CD14-positive monocyte (primary cell): Measurements from ENCODE around the gene MBP. TPM values are rescaled to one million over a fixed set of nuclear protein-coding genes. Genes with fewer than 3 reads are reported as not detected.

Source experiments
- DNase-seq, 3 donors: peaks; one replicate each; pipeline ENCODE4 v3.0.0-alpha.2; 2011 to 2022
- H2AFZ ChIP-seq: 2 replicates; pipeline ENCODE4 v1.6.0; 2012; ENCODE audit warnings: mild to moderate bottlenecking, low read depth, low read length, inconsistent platforms; ENCODE audit not compliant: insufficient read depth, poor library complexity, severe bottlenecking
- H3K27ac ChIP-seq, 2 donors: 1 replicate in 1 of 2; 2 replicates in 1 of 2; pipeline ENCODE4 v1.5.1; 2012 to 2013; ENCODE audit warnings: low read length in 2 of 2, control low read depth in 1 of 2, inconsistent platforms in 1 of 2, low read depth in 1 of 2, mild to moderate bottlenecking in 1 of 2
- H3K27me3 ChIP-seq, 2 donors: one replicate each; pipeline versions ENCODE4 v1.6.0 to v1.6.1; 2011 to 2013; ENCODE audit warnings: low read length in 2 of 2; ENCODE audit not compliant: control insufficient read depth in 2 of 2, insufficient read depth in 2 of 2
- H3K36me3 ChIP-seq, 2 donors: replicated peaks in 1 of 2; 1 replicate in 1 of 2; 2 replicates in 1 of 2; pipeline versions ENCODE4 v1.5.1 to v1.6.1; 2012 to 2013; ENCODE audit warnings: low read length in 2 of 2, control low read depth in 1 of 2, inconsistent platforms in 1 of 2, mild to moderate bottlenecking in 1 of 2; ENCODE audit not compliant: insufficient read depth in 2 of 2, control insufficient read depth in 1 of 2
- H3K4me1 ChIP-seq, 2 donors: 1 replicate in 1 of 2; 2 replicates in 1 of 2; pipeline versions ENCODE4 v1.5.1 to v1.6.1; 2012 to 2013; ENCODE audit warnings: low read length in 2 of 2, control low read depth in 1 of 2, inconsistent platforms in 1 of 2, mild to moderate bottlenecking in 1 of 2, moderate library complexity in 1 of 2; ENCODE audit not compliant: insufficient read depth in 2 of 2, control insufficient read depth in 1 of 2
- H3K4me2 ChIP-seq: replicated peaks from 2 replicates; pipeline ENCODE3; 2012; ENCODE audit warnings: low read length, moderate library complexity, mild to moderate bottlenecking; ENCODE audit not compliant: poor library complexity, severe bottlenecking; ENCODE audit errors: extremely low read depth
- H3K4me3 ChIP-seq, 3 experiments: fragments of 200-600 bp in 1 of 3; sonication (generic) in 1 of 3; replicated peaks in 1 of 3; 1 replicate in 2 of 3; 2 replicates in 1 of 3; pipeline ENCODE4 v1.5.1; 2011 to 2013; ENCODE audit warnings: low read length in 3 of 3, mild to moderate bottlenecking in 3 of 3, control low read depth in 2 of 3, low read depth in 2 of 3, inconsistent platforms in 1 of 3, moderate library complexity in 1 of 3
- H3K79me2 ChIP-seq: 2 replicates; pipeline ENCODE4 v1.6.0; 2012; ENCODE audit warnings: mild to moderate bottlenecking, control low read depth, inconsistent platforms, low read length, moderate library complexity; ENCODE audit not compliant: insufficient read depth
- H3K9ac ChIP-seq: 2 replicates; pipeline ENCODE4 v1.6.0; 2017; ENCODE audit warnings: low read length, mild to moderate bottlenecking; ENCODE audit not compliant: insufficient read depth, poor library complexity, severe bottlenecking
- H3K9me3 ChIP-seq, 2 donors: replicated peaks in 1 of 2; 1 replicate in 1 of 2; 2 replicates in 1 of 2; pipeline versions ENCODE4 v1.5.1 to v1.6.1; 2012 to 2013; ENCODE audit warnings: low read length in 2 of 2, control low read depth in 1 of 2; ENCODE audit not compliant: control insufficient read depth in 1 of 2, insufficient read depth in 1 of 2
- H4K20me1 ChIP-seq: 2 replicates; pipeline ENCODE4 v1.6.0; 2012; ENCODE audit warnings: mild to moderate bottlenecking, low read length, control low read depth, moderate library complexity; ENCODE audit not compliant: insufficient read depth
- H3K27ac Mint-ChIP-seq, 7 donors: one replicate each; pipeline ENCODE4 v1.8.0; 2020; ENCODE audit warnings: mild to moderate bottlenecking in 7 of 7, mixed read lengths in 7 of 7, moderate library complexity in 6 of 7, inconsistent platforms in 2 of 7
- H3K27me3 Mint-ChIP-seq, 3 donors: one replicate each; pipeline ENCODE4 v1.8.0; 2021 to 2022; ENCODE audit warnings: low read depth in 3 of 3, mild to moderate bottlenecking in 3 of 3, mixed read lengths in 3 of 3, moderate library complexity in 3 of 3, inconsistent platforms in 1 of 3
- H3K36me3 Mint-ChIP-seq, 2 donors: one replicate each; pipeline ENCODE4 v1.8.0; 2020; ENCODE audit warnings: mixed read lengths in 2 of 2, inconsistent platforms in 1 of 2, mild to moderate bottlenecking in 1 of 2
- H3K4me1 Mint-ChIP-seq: one replicate; pipeline ENCODE4 v1.8.0; 2020; ENCODE audit warnings: mild to moderate bottlenecking, mixed read lengths
- H3K4me3 Mint-ChIP-seq, 2 donors: one replicate each; pipeline ENCODE4 v1.8.0; 2020; ENCODE audit warnings: mild to moderate bottlenecking in 2 of 2, mixed read lengths in 2 of 2, moderate library complexity in 1 of 2
- H3K9me3 Mint-ChIP-seq, 7 donors: one replicate each; pipeline ENCODE4 v1.8.0; 2020 to 2022; ENCODE audit warnings: mixed read lengths in 7 of 7, mild to moderate bottlenecking in 6 of 7, moderate library complexity in 6 of 7, inconsistent platforms in 2 of 7
- CTCF ChIP-seq: fragments of 200-600 bp; IDR thresholded peaks from one replicate; pipeline ENCODE4 v1.8.0; 2022; ENCODE audit warnings: antibody characterized with exemption, mild to moderate bottlenecking
- WGBS: methylation state at CpG from one replicate; pipeline ENCODE4 v1.1.5; 2013; ENCODE audit warnings: missing lambda C conversion rate; ENCODE audit not compliant: insufficient coverage; 5-methylcytosine and 5-hydroxymethylcytosine counted together
- intact Hi-C, 2 donors: fragments of 100-400 bp; cut with micrococcal nuclease; formaldehyde crosslinking; loops; one replicate each; pipeline versions ENCODE4 v1.15.0 to v1.15.1; 2023
- polyA plus RNA-seq, 3 donors: library from polyadenylated mRNA; depleted of rRNA in 1 of 3; unstranded in 2 of 3; stranded (reverse) in 1 of 3; fragments of 300-500 nt in 2 of 3; fragments of >200 nt in 1 of 3; fragmentation: Illumina TruSeq in 2 of 3; gene quantifications; 1 replicate in 2 of 3; 2 replicates in 1 of 3; pipeline ENCODE4 v1.2.3, GENCODE V29; 2012 to 2021

MBP gene
- polyA plus RNA-seq, 3 donors, result 47.7 to 81.0 (median 50.4) TPM

- Mint-ChIP-seq H3K4me1 (peaks cover 12% of the 10 kb centered on the region), H3K27me3 (peaks cover 0 to 2% (median 0%) of the 10 kb centered on the region in 3 donors), H3K27ac (no peak overlapping the region), H3K9me3 (peaks cover 0 to 2% (median 0%) of the 10 kb centered on the region in 7 donors), H3K36me3 (peaks cover 57 to 62% of the 10 kb centered on the region in 2 donors), H3K4me3 (no peak overlapping the region)
- H3K36me3 ChIP-seq, result peaks cover 29 to 58% of the 10 kb centered on the region in 2 donors
- H3K27ac ChIP-seq, result no peak overlapping the region
- no peaks in the 10 kb centered on the region for H3K27me3 ChIP-seq
- no peak overlapping the region for H3K9ac ChIP-seq
- WGBS, result 98% methylated on average over 11 of the region's 14 CpGs
- no peak overlapping the region for H3K4me2 ChIP-seq
- H3K4me1 ChIP-seq, result peaks cover 9 to 12% of the 10 kb centered on the region in 2 donors
- peaks cover 81% of the 10 kb centered on the region for H4K20me1 ChIP-seq
- peaks cover 38% of the 10 kb centered on the region for H3K79me2 ChIP-seq
- H3K4me3 ChIP-seq, result no peak overlapping the region
- DNase-seq, result no peak
- no peaks in the 10 kb centered on the region for H3K9me3 ChIP-seq
- intact Hi-C loops, result no loop called here
- no peak for TF ChIP-seq CTCF
- no peak overlapping the region for H2AFZ ChIP-seq
Measured at GRCh38 chr18:77024476-77024875, 108.1 kb downstream of the MBP start.

- Histone ChIP-seq H3K4me1 (peaks cover 9 to 12% of the 10 kb centered on the region in 2 donors), H2AFZ (no peak overlapping the region), H3K9me3 (no peaks in the 10 kb centered on the region), H3K4me3 (no peak overlapping the region), H3K27ac (peak overlapping the region in 1 of 2 donors; percentile 48), H3K36me3 (peaks cover 33 to 69% of the 10 kb centered on the region in 2 donors), H3K79me2 (peaks cover 36% of the 10 kb centered on the region), H3K9ac (no peak overlapping the region), H3K4me2 (no peak overlapping the region), H4K20me1 (peaks cover 93% of the 10 kb centered on the region), H3K27me3 (no peaks in the 10 kb centered on the region)
- Mint-ChIP-seq H3K9me3 (no peaks in the 10 kb centered on the region), H3K27me3 (peaks cover 0 to 2% (median 0%) of the 10 kb centered on the region in 3 donors), H3K36me3 (peaks cover 69 to 74% of the 10 kb centered on the region in 2 donors), H3K27ac (peak overlapping the region in 5 of 7 donors; percentile 26 to 89 (median 63)), H3K4me3 (no peak overlapping the region), H3K4me1 (peaks cover 12% of the 10 kb centered on the region)
- WGBS, result 61% methylated on average over 16 of the region's 19 CpGs
- DNase-seq, result no peak
- intact Hi-C loops, result no loop called here
- TF ChIP-seq CTCF, result no peak
Measured at GRCh38 chr18:77023102-77023782, 109.3 kb downstream of the MBP start.
